WTC11 (cell line): ENCODE results near the gene HOXB8. TPM values are rescaled to one million over a fixed set of nuclear protein-coding genes. Genes with fewer than 3 reads are reported as not detected.

ENCODE experiments used
- AR ChIP-seq: fragments of 250-450 bp; sonication (Bioruptor Pico); IDR thresholded peaks from 2 replicates; pipeline ENCODE4 v1.9.0; 2021; ENCODE audit warnings: mild to moderate bottlenecking
- CDX4 ChIP-seq: fragments of 250-450 bp; sonication (Bioruptor Pico); IDR thresholded peaks from 2 replicates; pipeline ENCODE4 v1.9.0; 2021; ENCODE audit warnings: moderate library complexity, mild to moderate bottlenecking, inconsistent platforms, borderline replicate concordance
- CREB1 ChIP-seq: sonication (generic); formaldehyde crosslinking; IDR thresholded peaks from 2 replicates; pipeline ENCODE4 v1.8.0; 2023; ENCODE audit warnings: mild to moderate bottlenecking, missing genetic modification reagents
- CTCF ChIP-seq: fragments of 200-600 bp; IDR thresholded peaks from 2 replicates; pipeline ENCODE4 v1.8.0; 2022; ENCODE audit warnings: antibody characterized with exemption
- GABPB1 ChIP-seq: sonication (generic); formaldehyde crosslinking; IDR thresholded peaks from 2 replicates; pipeline ENCODE4 v1.8.1; 2023; ENCODE audit warnings: mild to moderate bottlenecking, missing genetic modification reagents
- HMGA2 ChIP-seq: fragments of 250-450 bp; sonication (Bioruptor Pico); IDR thresholded peaks from 2 replicates; pipeline ENCODE4 v1.4.0; 2021; ENCODE audit warnings: mild to moderate bottlenecking, moderate library complexity
- HMGXB4 ChIP-seq: sonication (generic); formaldehyde crosslinking; IDR thresholded peaks from 2 replicates; pipeline ENCODE4 v1.8.1; 2023; ENCODE audit warnings: mild to moderate bottlenecking, moderate library complexity, missing genetic modification reagents
- JUN ChIP-seq: sonication (generic); formaldehyde crosslinking; IDR thresholded peaks from 2 replicates; pipeline ENCODE4 v1.8.0; 2023; ENCODE audit warnings: mild to moderate bottlenecking, missing genetic modification reagents
- NFATC4 ChIP-seq: fragments of 250-450 bp; sonication (Bioruptor Pico); IDR thresholded peaks from 2 replicates; pipeline ENCODE4 v1.9.0; 2021; ENCODE audit warnings: mild to moderate bottlenecking
- PRDM15 ChIP-seq: sonication (generic); formaldehyde crosslinking; IDR thresholded peaks from 2 replicates; pipeline ENCODE4 v1.8.0; 2022; ENCODE audit warnings: missing genetic modification reagents
- PRRX2 ChIP-seq: fragments of 250-450 bp; sonication (Bioruptor Pico); IDR thresholded peaks from 2 replicates; pipeline ENCODE4 v1.8.0; 2021; ENCODE audit warnings: mild to moderate bottlenecking
- USF2 ChIP-seq: sonication (generic); formaldehyde crosslinking; IDR thresholded peaks from 2 replicates; pipeline ENCODE4 v1.8.1; 2023; ENCODE audit warnings: mild to moderate bottlenecking, missing genetic modification reagents, moderate library complexity
- ZNF138 ChIP-seq: sonication (generic); formaldehyde crosslinking; conservative IDR thresholded peaks from 2 replicates; pipeline ENCODE4 v1.8.1; 2022; ENCODE audit warnings: mild to moderate bottlenecking, moderate library complexity, missing genetic modification reagents
- ZNF416 ChIP-seq: fragments of 250-450 bp; sonication (Bioruptor Pico); IDR thresholded peaks from 2 replicates; pipeline ENCODE4 v1.9.0; 2021; ENCODE audit warnings: mild to moderate bottlenecking, inconsistent platforms
- ZNF671 ChIP-seq: fragments of 250-450 bp; sonication (Bioruptor Pico); IDR thresholded peaks from 2 replicates; pipeline ENCODE4 v1.8.0; 2021; ENCODE audit warnings: mild to moderate bottlenecking
- total RNA-seq: library from RNA; stranded (reverse); gene quantifications from 3 replicates; pipeline ENCODE4 v1.2.3, GENCODE V29; 2021

HOXB8 gene
- total RNA-seq, 1 experiment from 2014 or later = not detected

GRCh38 chr17:48593840-48594537 lies 21.1 kb downstream of the HOXB8 start (continued):
- TF ChIP-seq GABPB1 (no peak), PRDM15 (CRISPR knock-in tag) (peak; percentile 41; the same call in 1 of the 2 replicates), ZNF138 (no peak), AR (CRISPR knock-in tag) (no peak), JUN (CRISPR knock-in tag) (no peak), PRRX2 (no peak), CREB1 (CRISPR knock-in tag) (no peak), CTCF (peak; percentile 90), USF2 (CRISPR knock-in tag) (no peak), NFATC4 (CRISPR knock-in tag) (no peak), ZNF416 (CRISPR knock-in tag) (no peak), CDX4 (no peak), HMGXB4 (CRISPR knock-in tag) (0 out of 2 replicates have a peak, but pooled peaks have one; percentile 39), ZNF671 (no peak), HMGA2 (CRISPR knock-in tag) (no peak)
- TF ChIP-seq, all 79 proteins: peak for 4
